ENCODE data around the gene SLC22A6.

SLC22A6 gene

DNA sequence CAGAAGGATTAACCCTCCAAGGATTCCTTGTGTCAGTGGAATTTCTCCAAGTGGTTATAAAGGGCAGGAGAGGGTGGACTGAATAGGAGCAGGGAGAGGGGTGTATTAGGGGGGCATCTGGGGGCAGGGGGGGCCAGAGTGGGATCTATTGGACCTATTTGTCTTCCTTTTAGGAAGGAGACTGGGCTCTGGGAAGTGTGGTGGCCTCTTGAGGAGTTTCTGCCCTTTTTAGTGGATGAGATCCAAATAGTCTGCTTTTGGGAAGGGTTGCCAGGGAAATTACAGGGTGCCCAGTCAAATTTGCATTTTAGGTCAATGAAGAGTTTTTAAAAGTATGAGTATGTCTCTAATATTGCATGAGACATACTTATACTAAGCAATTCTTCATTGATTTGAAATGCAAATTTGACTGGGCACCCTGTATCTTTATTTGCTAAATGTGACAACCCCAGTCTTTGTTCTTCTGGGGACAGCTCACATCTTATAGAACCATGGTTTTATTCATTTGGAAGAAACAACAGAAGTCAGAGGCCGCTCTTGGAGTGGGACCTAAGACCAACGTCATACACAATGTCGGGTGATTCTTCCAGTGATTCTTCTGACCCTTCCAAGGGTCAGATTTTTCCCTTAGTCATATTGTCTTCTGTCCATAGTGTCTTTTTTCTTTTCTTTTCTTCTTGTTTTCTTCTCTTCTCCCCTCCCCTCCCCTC is 429 bp upstream of the SLC22A6 start:
- H3K4me2 ChIP-seq (ENCODE audit: low read length): no peak overlapping the region
- no peaks in the 10 kb centered on the region for H3K36me3 ChIP-seq (replicated peaks; ENCODE audit: low read depth, low read length)
- no peak overlapping the region for H3K9ac ChIP-seq (ENCODE audit: low read length)
- no peak overlapping the region for H2AFZ ChIP-seq (ENCODE audit: low read depth, low read length)
- no peaks in the 10 kb centered on the region for H3K79me2 ChIP-seq (ENCODE audit: low read length)
- H3K27ac ChIP-seq (ENCODE audit: low read length): no peak overlapping the region
- H3K4me1 ChIP-seq (ENCODE audit: low read length): no peaks in the 10 kb centered on the region
- H3K4me3 ChIP-seq (ENCODE audit: low read length): no peak overlapping the region
- H3K9me3 ChIP-seq (ENCODE audit: insufficient read depth, low read length): no peaks in the 10 kb centered on the region
- no peak for TF ChIP-seq EZH2phosphoT487 (IDR thresholded peaks at IDR 0.05; ENCODE audit: low read depth)
- peaks cover 13% of the 10 kb centered on the region; the same call in 1 of the 2 replicates for H3K27me3 ChIP-seq (ENCODE audit: low read depth, low read length)
- no peaks in the 10 kb centered on the region for H4K20me1 ChIP-seq (ENCODE audit: insufficient read depth, low read length)

DNA sequence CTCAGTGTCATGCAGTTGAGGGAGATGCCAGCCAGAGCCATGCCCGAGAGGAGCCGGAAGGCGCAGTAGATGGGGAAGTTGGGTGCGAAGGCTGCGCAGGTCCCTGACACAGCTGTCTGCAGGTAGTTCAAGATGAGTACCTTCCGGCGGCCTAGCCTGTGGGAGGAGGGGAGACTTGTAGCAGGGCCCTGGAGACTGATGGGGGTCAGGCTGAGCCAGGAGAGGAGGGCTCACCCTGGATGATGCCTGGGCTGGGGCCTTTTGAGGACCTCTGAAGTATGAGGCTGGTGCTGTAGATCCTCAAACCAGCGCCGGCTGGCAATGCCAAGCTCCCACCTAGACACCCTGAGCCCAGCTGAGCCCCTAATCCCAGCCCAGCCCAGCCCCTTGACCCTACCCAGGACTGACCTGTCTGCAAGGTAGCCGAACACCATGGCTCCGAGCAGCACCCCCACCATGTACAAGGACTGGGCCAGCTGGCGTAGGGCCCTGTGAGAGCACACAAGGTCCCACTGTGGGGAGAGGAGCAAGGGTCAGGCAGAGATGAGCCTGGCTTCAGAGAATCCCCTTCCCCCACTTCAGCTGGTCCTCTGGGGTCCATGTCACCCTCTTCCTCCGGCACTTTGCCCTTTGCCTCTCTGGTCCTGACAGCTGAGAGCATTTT is 1.1 kb downstream of the SLC22A6 start:
- Histone ChIP-seq H3K4me1 (ENCODE audit: low read length) (no peaks in the 10 kb centered on the region), H3K4me3 (ENCODE audit: low read length) (no peak overlapping the region), H3K27me3 (ENCODE audit: low read depth, low read length) (peaks cover 13% of the 10 kb centered on the region; the same call in 1 of the 2 replicates), H3K36me3 (replicated peaks; ENCODE audit: low read depth, low read length) (no peaks in the 10 kb centered on the region), H3K27ac (ENCODE audit: low read length) (no peak overlapping the region), H3K79me2 (ENCODE audit: low read length) (no peaks in the 10 kb centered on the region), H4K20me1 (ENCODE audit: insufficient read depth, low read length) (no peaks in the 10 kb centered on the region), H2AFZ (ENCODE audit: low read depth, low read length) (no peak overlapping the region), H3K9ac (ENCODE audit: low read length) (no peak overlapping the region), H3K9me3 (ENCODE audit: insufficient read depth, low read length) (no peaks in the 10 kb centered on the region), H3K4me2 (ENCODE audit: low read length) (no peak overlapping the region)
- no peak for TF ChIP-seq EZH2phosphoT487 (IDR thresholded peaks at IDR 0.05; ENCODE audit: low read depth)
- TF ChIP-seq, protein P1, sequence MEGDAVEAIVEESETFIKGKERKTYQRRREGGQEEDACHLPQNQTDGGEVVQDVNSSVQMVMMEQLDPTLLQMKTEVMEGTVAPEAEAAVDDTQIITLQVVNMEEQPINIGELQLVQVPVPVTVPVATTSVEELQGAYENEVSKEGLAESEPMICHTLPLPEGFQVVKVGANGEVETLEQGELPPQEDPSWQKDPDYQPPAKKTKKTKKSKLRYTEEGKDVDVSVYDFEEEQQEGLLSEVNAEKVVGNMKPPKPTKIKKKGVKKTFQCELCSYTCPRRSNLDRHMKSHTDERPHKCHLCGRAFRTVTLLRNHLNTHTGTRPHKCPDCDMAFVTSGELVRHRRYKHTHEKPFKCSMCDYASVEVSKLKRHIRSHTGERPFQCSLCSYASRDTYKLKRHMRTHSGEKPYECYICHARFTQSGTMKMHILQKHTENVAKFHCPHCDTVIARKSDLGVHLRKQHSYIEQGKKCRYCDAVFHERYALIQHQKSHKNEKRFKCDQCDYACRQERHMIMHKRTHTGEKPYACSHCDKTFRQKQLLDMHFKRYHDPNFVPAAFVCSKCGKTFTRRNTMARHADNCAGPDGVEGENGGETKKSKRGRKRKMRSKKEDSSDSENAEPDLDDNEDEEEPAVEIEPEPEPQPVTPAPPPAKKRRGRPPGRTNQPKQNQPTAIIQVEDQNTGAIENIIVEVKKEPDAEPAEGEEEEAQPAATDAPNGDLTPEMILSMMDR (IDR thresholded peaks at IDR 0.05; ENCODE audit: low read depth, low read length): no peak

DNA sequence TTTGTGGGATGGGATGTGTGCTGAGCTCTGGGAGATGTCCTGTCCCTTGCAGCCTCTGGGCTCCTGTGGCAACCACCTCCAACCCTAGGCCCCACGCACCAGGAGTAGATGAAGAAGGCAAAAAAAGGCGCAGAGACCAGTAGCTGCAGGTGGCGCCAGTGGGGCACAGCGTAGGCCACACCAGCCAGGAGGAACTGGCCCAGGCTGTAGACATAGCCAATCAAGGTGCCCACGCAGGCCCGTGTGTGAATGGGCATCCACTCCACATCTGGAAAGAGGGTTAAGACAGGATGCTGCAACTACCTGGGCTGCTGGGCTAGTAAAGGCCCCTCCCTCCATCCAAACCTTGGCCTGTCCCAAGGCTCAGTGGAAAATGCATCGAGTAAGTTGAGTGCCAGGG is 3.0 kb downstream of the SLC22A6 start:
- no peak overlapping the region for H2AFZ ChIP-seq (ENCODE audit: low read depth, low read length)
- TF ChIP-seq, protein P1 (IDR thresholded peaks at IDR 0.05; ENCODE audit: low read depth, low read length): no peak; the same call in 1 of the 2 replicates
- no peak for TF ChIP-seq EZH2phosphoT487 (IDR thresholded peaks at IDR 0.05; ENCODE audit: low read depth)
- H3K4me1 ChIP-seq (ENCODE audit: low read length): 0 out of 2 replicates have a peak, but pooled peaks cover 2% of the 10 kb centered on the region
- no peak overlapping the region for H3K27ac ChIP-seq (ENCODE audit: low read length)
- H3K79me2 ChIP-seq (ENCODE audit: low read length): no peaks in the 10 kb centered on the region
- no peak overlapping the region for H3K4me3 ChIP-seq (ENCODE audit: low read length)
- H3K4me2 ChIP-seq (ENCODE audit: low read length): no peak overlapping the region
- no peaks in the 10 kb centered on the region for H4K20me1 ChIP-seq (ENCODE audit: insufficient read depth, low read length)
- H3K36me3 ChIP-seq (replicated peaks; ENCODE audit: low read depth, low read length): no peaks in the 10 kb centered on the region
- peaks cover 4% of the 10 kb centered on the region; the same call in 1 of the 2 replicates for H3K27me3 ChIP-seq (ENCODE audit: low read depth, low read length)
- H3K9ac ChIP-seq (ENCODE audit: low read length): no peak overlapping the region
- no peaks in the 10 kb centered on the region for H3K9me3 ChIP-seq (ENCODE audit: insufficient read depth, low read length)

DNA sequence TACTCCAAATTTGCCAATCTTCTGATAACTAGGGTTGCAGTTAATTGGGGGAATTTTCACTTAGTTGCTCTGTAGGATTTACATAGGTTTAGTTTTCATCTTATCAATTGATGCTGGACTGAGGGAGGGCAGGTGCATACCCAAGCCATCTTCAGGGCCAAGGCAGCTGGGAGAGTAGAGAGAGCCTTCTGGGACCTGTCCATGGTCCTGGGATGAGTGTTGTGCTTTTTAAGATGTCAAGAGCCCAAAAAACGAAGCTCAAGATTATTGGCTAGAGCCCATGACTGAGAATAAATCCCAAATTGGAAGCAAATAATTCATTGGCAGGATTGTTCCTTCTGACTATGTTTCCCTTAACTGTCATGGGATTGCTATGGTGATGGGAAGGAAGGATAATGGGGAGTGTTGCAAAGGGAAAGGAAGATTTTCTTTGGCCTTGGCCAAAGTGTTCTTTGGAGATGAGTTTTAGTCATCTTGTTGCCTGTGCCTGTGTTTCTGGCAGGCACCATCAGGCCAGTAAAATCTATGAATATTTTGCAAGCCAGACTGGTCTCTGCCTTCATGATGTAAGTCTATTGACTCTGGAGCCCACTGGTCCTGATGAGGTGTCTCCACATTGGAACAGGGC is 4.5 kb downstream of the SLC22A6 start:
- no peaks in the 10 kb centered on the region for H3K79me2 ChIP-seq (ENCODE audit: low read length)
- no peak overlapping the region for H3K4me2 ChIP-seq (ENCODE audit: low read length)
- H3K27me3 ChIP-seq (ENCODE audit: low read depth, low read length): peaks cover 10% of the 10 kb centered on the region; the same call in 1 of the 2 replicates
- H3K9me3 ChIP-seq (ENCODE audit: insufficient read depth, low read length): no peaks in the 10 kb centered on the region
- no peak overlapping the region for H3K27ac ChIP-seq (ENCODE audit: low read length)
- no peak overlapping the region for H3K9ac ChIP-seq (ENCODE audit: low read length)
- H3K4me3 ChIP-seq (ENCODE audit: low read length): no peak overlapping the region
- no peak overlapping the region for H2AFZ ChIP-seq (ENCODE audit: low read depth, low read length)
- peaks cover 2% of the 10 kb centered on the region; the same call in 1 of the 2 replicates for H3K4me1 ChIP-seq (ENCODE audit: low read length)
- H4K20me1 ChIP-seq (ENCODE audit: insufficient read depth, low read length): no peaks in the 10 kb centered on the region
- TF ChIP-seq, protein P1 (IDR thresholded peaks at IDR 0.05; ENCODE audit: low read depth, low read length): no peak
- no peak for TF ChIP-seq EZH2phosphoT487 (IDR thresholded peaks at IDR 0.05; ENCODE audit: low read depth)
- H3K36me3 ChIP-seq (replicated peaks; ENCODE audit: low read depth, low read length): no peaks in the 10 kb centered on the region

Data from OCI-LY3 (cell line).